H1 (cell line): ENCODE measurements around the gene MALT1. TPM values are rescaled to one million over a fixed set of nuclear protein-coding genes. Genes with fewer than 3 reads are reported as not detected.

Experiments
- BACH1 ChIP-seq: IDR thresholded peaks from 2 replicates; pipeline ENCODE4 v1.6.1; 2012; ENCODE audit warnings: low read length, improper control_type of control experiment
- CBX8 ChIP-seq: fragments of 300-800, 300-1000 bp; sonication (generic); IDR thresholded peaks from 2 replicates; pipeline ENCODE4 v1.7.1; 2016; ENCODE audit warnings: low read depth, low read length, borderline replicate concordance
- CHD7 ChIP-seq: fragments of 300-600 bp; sonication (generic); IDR thresholded peaks from 2 replicates; pipeline ENCODE4 v1.7.1; 2012; ENCODE audit warnings: low read length, moderate library complexity, mild to moderate bottlenecking, inconsistent platforms; ENCODE audit not compliant: insufficient replicate concordance
- HDAC2 ChIP-seq, 2 experiments: fragments of 300-600 bp in 1 of 2; sonication (generic) in 1 of 2; IDR thresholded peaks; 2 replicates each; pipeline ENCODE4 v1.6.1; 2011 to 2012; ENCODE audit warnings: low read depth in 2 of 2, low read length in 2 of 2, mild to moderate bottlenecking in 2 of 2, moderate library complexity in 2 of 2, borderline replicate concordance in 1 of 2, inconsistent platforms in 1 of 2
- NANOG ChIP-seq: IDR thresholded peaks from 2 replicates; pipeline ENCODE4 v1.6.1; 2011; ENCODE audit warnings: low read length, low read depth, mild to moderate bottlenecking, inconsistent platforms; ENCODE audit not compliant: insufficient read depth, poor library complexity, severe bottlenecking
- RXRA ChIP-seq: IDR thresholded peaks from 2 replicates; pipeline ENCODE4 v1.6.1; 2011; ENCODE audit warnings: low read depth, mild to moderate bottlenecking, low read length, moderate library complexity; ENCODE audit not compliant: insufficient read depth
- SRF ChIP-seq: IDR thresholded peaks from 2 replicates; pipeline ENCODE4 v1.6.1; 2011; ENCODE audit warnings: mild to moderate bottlenecking, low read depth, low read length, moderate library complexity
- TAF7 ChIP-seq: optimal IDR thresholded peaks from 2 replicates; pipeline ENCODE3; 2011; ENCODE audit warnings: low read depth, mild to moderate bottlenecking, inconsistent platforms, low read length, moderate library complexity, borderline replicate concordance
- polyA plus RNA-seq, 7 experiments: library from polyadenylated mRNA; depleted of rRNA in 3 of 7; stranded (reverse) in 5 of 7; unstranded in 2 of 7; fragments of >200 nt in 5 of 7; fragments of 200-250 nt in 2 of 7; gene quantifications; 1 replicate in 5 of 7; 2 replicates in 1 of 7; 4 replicates in 1 of 7; pipeline versions ENCODE4 v1.2.1 to v1.2.3, GENCODE V29; 2011 to 2013; ENCODE audit warnings: missing spikeins in 2 of 7, mixed read lengths in 2 of 7
- total RNA-seq: library from RNA; stranded (reverse); fragmentation: NEBNext Ultra II Directional; extraction: Animal tissue kit (Norgen Biotek cat#: 25700); gene quantifications from 2 replicates; pipeline ENCODE4 v1.2.1, GENCODE V29; 2021

The MALT1 gene
- total and polyA plus RNA-seq, 2 of the 8 experiments (the other 6 are each of a cell fraction or from before 2014, with no cell fraction given): 10.7 to 25.9 TPM

- no peak for TF ChIP-seq CHD7
- TF ChIP-seq NANOG: no peak
- TF ChIP-seq BACH1: 0 out of 2 replicates have a peak, but pooled peaks have one; percentile 14
- TF ChIP-seq RXRA: no peak
- TF ChIP-seq HDAC2 (IDR thresholded peaks at IDR 0.05; ENCODE audit: borderline replicate concordance in 1 of 2, low read depth in 2 of 2, low read length in 2 of 2): 0 out of 4 replicates have a peak, but pooled peaks of 1 of the 2 experiments have one; percentile 9
- no peak for TF ChIP-seq TAF7
- no peak for TF ChIP-seq SRF
- TF ChIP-seq CBX8: no peak
Observed at GRCh38 chr18:58768293-58768974, 97.2 kb downstream of the MALT1 start (continued).
